Prostate gland (tissue), 2 donors: ENCODE measurements around the gene TMEM219. TPM values are rescaled to one million over a fixed set of nuclear protein-coding genes. Genes with fewer than 3 reads are reported as not detected.
"Not testable (repeated sequence)": the region's sequence is repeated elsewhere in the genome, so short reads cannot be mapped to it uniquely, and the experiment has no call there.

ENCODE experiments used
- DNase-seq: peaks from one replicate; pipeline ENCODE4 v3.0.0-alpha.2; 2019; ENCODE audit warnings: low spot score
- H3K27ac ChIP-seq, 2 donors: fragments of 200-600 bp; sonication (generic); 2 replicates each; pipeline ENCODE4 v1.5.1; 2017 to 2019
- H3K27me3 ChIP-seq: fragments of 200-600 bp; sonication (generic); replicated peaks from 2 replicates; pipeline ENCODE4 v1.5.1; 2019; ENCODE audit not compliant: insufficient read depth
- H3K36me3 ChIP-seq, 2 donors: fragments of 200-600 bp; sonication (generic); 1 replicate in 1 of 2; 2 replicates in 1 of 2; pipeline versions ENCODE4 v1.5.1 to v1.8.1; 2017 to 2019
- H3K4me1 ChIP-seq: fragments of 200-600 bp; sonication (generic); replicated peaks from 2 replicates; pipeline ENCODE4 v1.5.1; 2019
- H3K4me3 ChIP-seq, 2 donors: fragments of 200-600 bp; sonication (generic); 2 replicates each; pipeline ENCODE4 v1.5.1; 2017 to 2019
- H3K9me3 ChIP-seq: fragments of 200-600 bp; sonication (generic); 2 replicates; pipeline ENCODE4 v1.5.1; 2017
- CTCF ChIP-seq, 4 experiments: fragments of 200-600 bp in 2 of 4; fragments of 450-650 bp in 2 of 4; sonication (generic) in 2 of 4; IDR thresholded peaks; 1 replicate in 3 of 4; 2 replicates in 1 of 4; pipeline ENCODE4 v1.5.1; 2016 to 2019; ENCODE audit warnings: antibody characterized with exemption in 4 of 4, mild to moderate bottlenecking in 2 of 4, moderate library complexity in 2 of 4
- POLR2A ChIP-seq: fragments of 450-650 bp; IDR thresholded peaks from one replicate; pipeline ENCODE4 v1.6.1; 2016; ENCODE audit warnings: antibody characterized with exemption, mild to moderate bottlenecking
- POLR2AphosphoS5 ChIP-seq: sonication (generic); formaldehyde crosslinking; IDR thresholded peaks from one replicate; pipeline ENCODE4 v1.6.1; 2017; ENCODE audit warnings: antibody characterized with exemption
- WGBS: methylation state at CpG from one replicate; pipeline ENCODE4 v1.1.5; 2018; 5-methylcytosine and 5-hydroxymethylcytosine counted together
- intact Hi-C: fragments of 100-400 bp; cut with DNase I; formaldehyde crosslinking; loops from one replicate; pipeline ENCODE4 v1.14.2; 2022
- total RNA-seq, 2 donors: library from RNA; depleted of rRNA; stranded (reverse); fragments of >200 nt; gene quantifications; one replicate each; pipeline ENCODE4 v1.1.0, GENCODE V29; 2016

The TMEM219 gene
- total RNA-seq, 2 donors from 2014 or later: 188 to 218 TPM

- TF ChIP-seq CTCF (IDR thresholded peaks at IDR 0.05): no peak
- TF ChIP-seq POLR2AphosphoS5: no peak
- no peak for TF ChIP-seq POLR2A
- H3K4me1 ChIP-seq: peaks cover 5% of the 10 kb centered on the region
- H3K27me3 ChIP-seq: no peaks in the 10 kb centered on the region
- no peak for DNase-seq
- H3K36me3 ChIP-seq: peaks cover 0 to 3% of the 10 kb centered on the region in 2 donors
- no peaks in the 10 kb centered on the region for H3K9me3 ChIP-seq
- peak overlapping the region in 1 of 2 donors; percentile 89 for H3K27ac ChIP-seq
- WGBS: 7% methylated on average over 9 of the region's 9 CpGs
- H3K4me3 ChIP-seq: peak overlapping the region; percentile 83 to 98
- intact Hi-C loops: loop anchor here (10.0 kb wide), 1 partner anchor 70 kb away; the partner anchor contains the start of genes HIRIP3 and INO80E
Measured at GRCh38 chr16:29925105-29925756, 36.6 kb upstream of the TMEM219 start.

- intact Hi-C loops: loop anchor here (10.0 kb wide), 1 partner anchor 69 kb away; the partner anchor contains the start of genes HIRIP3 and INO80E
- DNase-seq: peak; percentile 82
Measured at GRCh38 chr16:29925781-29926710, 35.8 kb upstream of the TMEM219 start, which contains the start of gene KCTD13. TSS of gene KCTD13 (minus strand) at chr16:29926226. CDS start at chr16:29926033, 193 bp downstream.

GRCh38 chr16:29926711-29927052, 35.2 kb upstream of the TMEM219 start:
- no peak for TF ChIP-seq POLR2A
- TF ChIP-seq CTCF (IDR thresholded peaks at IDR 0.05): no peak
- no peak for TF ChIP-seq POLR2AphosphoS5
- 2% methylated on average over 12 of the region's 12 CpGs for WGBS
- peak overlapping the region; percentile 84 to 89 for H3K27ac ChIP-seq
- H3K4me1 ChIP-seq: peaks cover 5% of the 10 kb centered on the region
- H3K9me3 ChIP-seq: no peaks in the 10 kb centered on the region
- H3K27me3 ChIP-seq: no peaks in the 10 kb centered on the region
- peak overlapping the region; percentile 83 to 98 for H3K4me3 ChIP-seq
- DNase-seq: peak; percentile 25
- no peaks in the 10 kb centered on the region for H3K36me3 ChIP-seq
- intact Hi-C loops: loop anchor here (10.0 kb wide), 1 partner anchor 68 kb away; the partner anchor contains the start of genes HIRIP3 and INO80E

More at GRCh38 chr16:29925781-29926710, 35.8 kb upstream of the TMEM219 start, which contains the start of gene KCTD13:
- peak; percentile 91 for TF ChIP-seq POLR2AphosphoS5
- peak in 2 of 4 experiments; percentile 4 to 29 for TF ChIP-seq CTCF (IDR thresholded peaks at IDR 0.05)
- peak; percentile 90 for TF ChIP-seq POLR2A
- Histone ChIP-seq H3K4me1 (peaks cover 5% of the 10 kb centered on the region), H3K36me3 (no peaks in the 10 kb centered on the region), H3K27ac (peak within 1 kb of the TSS; percentile 84 to 89), H3K4me3 (peak within 1 kb of the TSS; percentile 83 to 98), H3K27me3 (no peaks in the 10 kb centered on the region), H3K9me3 (no peaks in the 10 kb centered on the region)
- WGBS: under 1% methylated on average over 85 of the region's 89 CpGs

GRCh38 chr16:29927070-29927905, 34.6 kb upstream of the TMEM219 start:
- Histone ChIP-seq H3K36me3 (no peaks in the 10 kb centered on the region), H3K4me3 (peak overlapping the region in 1 of 2 donors; percentile 98), H3K27ac (peak overlapping the region; percentile 84 to 89), H3K4me1 (peaks cover 5% of the 10 kb centered on the region), H3K27me3 (no peaks in the 10 kb centered on the region), H3K9me3 (no peaks in the 10 kb centered on the region)
- 52% methylated on average over 12 of the region's 12 CpGs for WGBS
- no peak for DNase-seq
- TF ChIP-seq POLR2AphosphoS5 (no peak), CTCF (IDR thresholded peaks at IDR 0.05) (no peak), POLR2A (no peak)
- intact Hi-C loops: loop anchor here (10.0 kb wide), 1 partner anchor 68 kb away; the partner anchor contains the start of genes HIRIP3 and INO80E

- WGBS: 98% methylated on average over 2 of the region's 2 CpGs
- intact Hi-C loops, H3K4me1 ChIP-seq, H3K36me3 ChIP-seq, H3K9me3 ChIP-seq, H3K27me3 ChIP-seq, H3K4me3 ChIP-seq, DNase-seq, H3K27ac ChIP-seq: not testable (repeated sequence)
Measured at GRCh38 chr16:29931750-29932149, 30.1 kb upstream of the TMEM219 start.
